GM12891 (cell line): ENCODE results near the gene PIKFYVE.

Source experiments
- PAX5 ChIP-seq: IDR thresholded peaks from 2 replicates; pipeline ENCODE4 v1.6.1; 2011; ENCODE audit warnings: low read length, moderate library complexity, mild to moderate bottlenecking; ENCODE audit not compliant: insufficient read depth, severe bottlenecking
- POLR2A ChIP-seq: IDR thresholded peaks from 2 replicates; pipeline ENCODE4 v1.6.1; 2011; ENCODE audit warnings: low read depth, low read length, control low read depth
- POLR2AphosphoS5 ChIP-seq: IDR thresholded peaks from 2 replicates; pipeline ENCODE4 v1.6.1; 2011; ENCODE audit warnings: low read depth, low read length, control low read depth
- POU2F2 ChIP-seq: IDR thresholded peaks from 2 replicates; pipeline ENCODE4 v1.6.1; 2011; ENCODE audit warnings: low read depth, mild to moderate bottlenecking, control low read depth, low read length, moderate library complexity
- SPI1 ChIP-seq: IDR thresholded peaks from 2 replicates; pipeline ENCODE4 v1.6.1; 2011; ENCODE audit warnings: low read depth, low read length, control low read depth
- TAF1 ChIP-seq: IDR thresholded peaks from 2 replicates; pipeline ENCODE4 v1.6.1; 2011; ENCODE audit warnings: low read depth, low read length, control low read depth

- TF ChIP-seq POLR2AphosphoS5 (no peak), POLR2A (no peak), POU2F2 (no peak), TAF1 (no peak), SPI1 (no peak), PAX5 (no peak)
These were observed 94.4 kb downstream of the PIKFYVE start for GRCh38 chr2:208360259-208361076.
